Measurements from ENCODE around the gene ARHGAP42. TPM values are rescaled to one million over a fixed set of nuclear protein-coding genes. Genes with fewer than 3 reads are reported as not detected.

The ARHGAP42 gene
- total RNA-seq, 1 donor from 2014 or later = 0.10 TPM

- no peaks in the 10 kb centered on the region for H3K9me3 Mint-ChIP-seq
- H3K27ac Mint-ChIP-seq = no peak overlapping the region
- intact Hi-C loops (cut with micrococcal nuclease) = no loop called here
- DNase-seq (ENCODE audit: low spot score) = no peak
- H3K4me1 Mint-ChIP-seq (ENCODE audit: low read depth) = no peaks in the 10 kb centered on the region
- H3K27me3 Mint-ChIP-seq (ENCODE audit: insufficient read depth) = no peaks in the 10 kb centered on the region
- H3K36me3 Mint-ChIP-seq (ENCODE audit: low read depth) = no peaks in the 10 kb centered on the region
- H3K4me3 Mint-ChIP-seq = no peak overlapping the region
Observed at GRCh38 chr11:100671471-100671870, 15.6 kb upstream of the ARHGAP42 start.

GRCh38 chr11:100672498-100673033 lies 14.5 kb upstream of the ARHGAP42 start:
- Mint-ChIP-seq H3K27me3 (ENCODE audit: insufficient read depth) (no peaks in the 10 kb centered on the region), H3K4me1 (ENCODE audit: low read depth) (no peaks in the 10 kb centered on the region), H3K4me3 (no peak overlapping the region), H3K36me3 (ENCODE audit: low read depth) (no peaks in the 10 kb centered on the region), H3K9me3 (no peaks in the 10 kb centered on the region), H3K27ac (no peak overlapping the region)
- no peak for DNase-seq (ENCODE audit: low spot score)
- intact Hi-C loops (cut with micrococcal nuclease) = no loop called here

GRCh38 chr11:100673063-100673462 lies 14.0 kb upstream of the ARHGAP42 start:
- H3K36me3 Mint-ChIP-seq (ENCODE audit: low read depth) = no peaks in the 10 kb centered on the region
- intact Hi-C loops (cut with micrococcal nuclease) = no loop called here

GRCh38 chr11:100674212-100674611 lies 12.9 kb upstream of the ARHGAP42 start:
- Mint-ChIP-seq H3K27me3 (ENCODE audit: insufficient read depth) (no peaks in the 10 kb centered on the region), H3K9me3 (no peaks in the 10 kb centered on the region), H3K4me3 (no peak overlapping the region), H3K27ac (no peak overlapping the region), H3K36me3 (ENCODE audit: low read depth) (no peaks in the 10 kb centered on the region), H3K4me1 (ENCODE audit: low read depth) (no peaks in the 10 kb centered on the region)
- intact Hi-C loops (cut with micrococcal nuclease) = no loop called here
- no peak for DNase-seq (ENCODE audit: low spot score)

More at GRCh38 chr11:100673063-100673462, 14.0 kb upstream of the ARHGAP42 start:
- Mint-ChIP-seq H3K9me3 (no peaks in the 10 kb centered on the region), H3K27me3 (ENCODE audit: insufficient read depth) (no peaks in the 10 kb centered on the region), H3K4me3 (no peak overlapping the region), H3K27ac (no peak overlapping the region), H3K4me1 (ENCODE audit: low read depth) (no peaks in the 10 kb centered on the region)
- DNase-seq (ENCODE audit: low spot score) = no peak

- Mint-ChIP-seq H3K4me3 (no peak overlapping the region), H3K27ac (no peak overlapping the region), H3K9me3 (no peaks in the 10 kb centered on the region), H3K36me3 (ENCODE audit: low read depth) (no peaks in the 10 kb centered on the region), H3K27me3 (ENCODE audit: insufficient read depth) (no peaks in the 10 kb centered on the region), H3K4me1 (ENCODE audit: low read depth) (no peaks in the 10 kb centered on the region)
- no peak for DNase-seq (ENCODE audit: low spot score)
- intact Hi-C loops (cut with micrococcal nuclease) = no loop called here
Observed at GRCh38 chr11:100675115-100675650, 11.9 kb upstream of the ARHGAP42 start.

GRCh38 chr11:100676901-100677300 lies 10.2 kb upstream of the ARHGAP42 start:
- peaks cover 5% of the 10 kb centered on the region for H3K4me1 Mint-ChIP-seq (ENCODE audit: low read depth)
- H3K4me3 Mint-ChIP-seq = no peak overlapping the region
- no peaks in the 10 kb centered on the region for H3K36me3 Mint-ChIP-seq (ENCODE audit: low read depth)
- H3K27me3 Mint-ChIP-seq (ENCODE audit: insufficient read depth) = no peaks in the 10 kb centered on the region
- no peaks in the 10 kb centered on the region for H3K9me3 Mint-ChIP-seq
- no peak for DNase-seq (ENCODE audit: low spot score)
- no peak overlapping the region for H3K27ac Mint-ChIP-seq
- intact Hi-C loops (cut with micrococcal nuclease) = no loop called here

GRCh38 chr11:100677796-100678195 lies 9.3 kb upstream of the ARHGAP42 start:
- intact Hi-C loops (cut with micrococcal nuclease) = no loop called here
- no peak for DNase-seq (ENCODE audit: low spot score)
- H3K27me3 Mint-ChIP-seq (ENCODE audit: insufficient read depth) = no peaks in the 10 kb centered on the region
- no peaks in the 10 kb centered on the region for H3K36me3 Mint-ChIP-seq (ENCODE audit: low read depth)
- H3K27ac Mint-ChIP-seq = no peak overlapping the region
- H3K9me3 Mint-ChIP-seq = no peaks in the 10 kb centered on the region
- H3K4me1 Mint-ChIP-seq (ENCODE audit: low read depth) = peaks cover 5% of the 10 kb centered on the region
- H3K4me3 Mint-ChIP-seq = no peak overlapping the region

- H3K27me3 Mint-ChIP-seq (ENCODE audit: insufficient read depth) = no peaks in the 10 kb centered on the region
- H3K4me1 Mint-ChIP-seq (ENCODE audit: low read depth) = peaks cover 5% of the 10 kb centered on the region
- no peak for DNase-seq (ENCODE audit: low spot score)
- H3K4me3 Mint-ChIP-seq = no peak overlapping the region
- intact Hi-C loops (cut with micrococcal nuclease) = no loop called here
- H3K36me3 Mint-ChIP-seq (ENCODE audit: low read depth) = no peaks in the 10 kb centered on the region
- H3K9me3 Mint-ChIP-seq = no peaks in the 10 kb centered on the region
- no peak overlapping the region for H3K27ac Mint-ChIP-seq
Observed at GRCh38 chr11:100680070-100680469, 7.0 kb upstream of the ARHGAP42 start.

- H3K4me1 Mint-ChIP-seq (ENCODE audit: low read depth) = peaks cover 5% of the 10 kb centered on the region
- intact Hi-C loops (cut with micrococcal nuclease) = no loop called here
Observed at GRCh38 chr11:100681064-100681502, 6.0 kb upstream of the ARHGAP42 start.

GRCh38 chr11:100682247-100682969 lies 4.7 kb upstream of the ARHGAP42 start:
- intact Hi-C loops (cut with micrococcal nuclease) = no loop called here
- H3K4me3 Mint-ChIP-seq = no peak overlapping the region

More at GRCh38 chr11:100681064-100681502, 6.0 kb upstream of the ARHGAP42 start:
- no peak overlapping the region for H3K4me3 Mint-ChIP-seq
- H3K9me3 Mint-ChIP-seq = no peaks in the 10 kb centered on the region
- no peak overlapping the region for H3K27ac Mint-ChIP-seq
- no peaks in the 10 kb centered on the region for H3K36me3 Mint-ChIP-seq (ENCODE audit: low read depth)
- H3K27me3 Mint-ChIP-seq (ENCODE audit: insufficient read depth) = peaks cover under 1% of the 10 kb centered on the region
- DNase-seq (ENCODE audit: low spot score) = no peak

GRCh38 chr11:100683126-100683525 lies 4.0 kb upstream of the ARHGAP42 start:
- Mint-ChIP-seq H3K4me1 (ENCODE audit: low read depth) (peaks cover 16% of the 10 kb centered on the region), H3K36me3 (ENCODE audit: low read depth) (no peaks in the 10 kb centered on the region), H3K4me3 (no peak overlapping the region), H3K9me3 (no peaks in the 10 kb centered on the region), H3K27ac (no peak overlapping the region), H3K27me3 (ENCODE audit: insufficient read depth) (peaks cover 13% of the 10 kb centered on the region)
- intact Hi-C loops (cut with micrococcal nuclease) = no loop called here
- no peak for DNase-seq (ENCODE audit: low spot score)

More at GRCh38 chr11:100682247-100682969, 4.7 kb upstream of the ARHGAP42 start:
- Mint-ChIP-seq H3K9me3 (no peaks in the 10 kb centered on the region), H3K36me3 (ENCODE audit: low read depth) (no peaks in the 10 kb centered on the region), H3K4me1 (ENCODE audit: low read depth) (peaks cover 11% of the 10 kb centered on the region), H3K27ac (no peak overlapping the region), H3K27me3 (ENCODE audit: insufficient read depth) (peaks cover 8% of the 10 kb centered on the region)
- DNase-seq (ENCODE audit: low spot score) = no peak

- Mint-ChIP-seq H3K36me3 (ENCODE audit: low read depth) (no peaks in the 10 kb centered on the region), H3K4me3 (no peak overlapping the region), H3K9me3 (no peaks in the 10 kb centered on the region), H3K27me3 (ENCODE audit: insufficient read depth) (peaks cover 23% of the 10 kb centered on the region), H3K27ac (no peak overlapping the region), H3K4me1 (ENCODE audit: low read depth) (peaks cover 19% of the 10 kb centered on the region)
- no peak for DNase-seq (ENCODE audit: low spot score)
- intact Hi-C loops (cut with micrococcal nuclease) = no loop called here
Observed at GRCh38 chr11:100684101-100685065, 2.7 kb upstream of the ARHGAP42 start.
